Heart right ventricle (tissue), 16 donors: Measurements from ENCODE around the gene EPHA5. TPM values are rescaled to one million over a fixed set of nuclear protein-coding genes. Genes with fewer than 3 reads are reported as not detected.

Source experiments
- ATAC-seq, 8 donors: fragments of 200-7000 bp; cut with Tn5 transposase; one replicate each; pipeline ENCODE4 v1.9.1; 2020; ENCODE audit warnings: mild to moderate bottlenecking in 8 of 8, moderate library complexity in 8 of 8, moderate number of reproducible peaks in 1 of 8
- DNase-seq, 2 donors: peaks; one replicate each; pipeline ENCODE4 v3.0.0-alpha.2; 2020
- H3K27ac ChIP-seq, 10 donors: fragments of 200-600 bp; sonication (generic) in 2 of 10; one replicate each; pipeline versions ENCODE4 v1.5.0 to v1.8.0; 2020 to 2022; ENCODE audit warnings: mild to moderate bottlenecking in 3 of 10
- H3K27me3 ChIP-seq, 7 donors: fragments of 200-600 bp; one replicate each; pipeline ENCODE4 v1.8.0; 2021 to 2022; ENCODE audit warnings: mild to moderate bottlenecking in 2 of 7
- H3K36me3 ChIP-seq, 9 donors: fragments of 200-600 bp; sonication (generic) in 1 of 9; one replicate each; pipeline versions ENCODE4 v1.5.0 to v1.8.0; 2020 to 2022; ENCODE audit warnings: mild to moderate bottlenecking in 2 of 9
- H3K4me1 ChIP-seq, 9 donors: fragments of 200-600 bp; sonication (generic) in 1 of 9; one replicate each; pipeline versions ENCODE4 v1.5.0 to v1.8.0; 2020 to 2022; ENCODE audit warnings: mild to moderate bottlenecking in 4 of 9
- H3K4me3 ChIP-seq, 10 donors: fragments of 200-600 bp; sonication (generic) in 2 of 10; one replicate each; pipeline versions ENCODE4 v1.5.0 to v1.8.0; 2020 to 2022; ENCODE audit warnings: mild to moderate bottlenecking in 7 of 10, moderate library complexity in 2 of 10
- H3K9me3 ChIP-seq, 11 donors: fragments of 200-600 bp in 10 of 11; sonication (generic) in 2 of 11; one replicate each; pipeline versions ENCODE4 v1.5.0 to v1.8.0; 2013 to 2022; ENCODE audit warnings: mild to moderate bottlenecking in 2 of 11, control low read depth in 1 of 11, moderate library complexity in 1 of 11
- CTCF ChIP-seq, 9 donors: fragments of 200-600 bp; sonication (generic) in 2 of 9; IDR thresholded peaks; one replicate each; pipeline versions ENCODE4 v1.5.0 to v1.8.0; 2021 to 2022; ENCODE audit warnings: antibody characterized with exemption in 9 of 9, mild to moderate bottlenecking in 5 of 9, moderate library complexity in 1 of 9
- WGBS, 2 donors: extraction: QIAGEN DNeasy Blood & Tissue Kit; methylation state at CpG; one replicate each; pipeline ENCODE4 v1.1.7; 2013; ENCODE audit warnings: inconsistent platforms in 1 of 2; 5-methylcytosine and 5-hydroxymethylcytosine counted together
- intact Hi-C, 10 donors: fragments of 100-400 bp; cut with DNase I; formaldehyde crosslinking; loops; one replicate each; pipeline versions ENCODE4 v1.11.1 to v1.14.2; 2022
- polyA plus RNA-seq, 2 donors: library from polyadenylated mRNA; stranded (reverse); fragments of 200-250 nt; gene quantifications; one replicate each; pipeline ENCODE4 v1.2.3, GENCODE V29; 2013
- total RNA-seq, 10 donors: library from RNA; stranded (reverse); fragmentation: NEBNext Ultra II Directional in 3 of 10; extraction: Animal tissue kit (Norgen Biotek cat#: 25700) in 3 of 10; gene quantifications; one replicate each; pipeline versions ENCODE4 v1.2.1 to v1.2.4, GENCODE V29; 2021 to 2023
- donor health status: Arrhythmogenic right ventricular cardiomyopathy.
- donor health status: ischemic (EF 13 %, LVEDD 7.1; RV severe dilation, severe dysfunction).
- donor health status: healthy with polysubstance abuse.
- donor health status: DM: no; HTN: yes; CAD: no.
- donor health status: DM: no; HTN: no; CAD: no.
- donor health status: ischemic (EF 25% LVEDD 6.9; RV normal size, moderate dysfunction).
- donor health status: ischemic (EF 25% LVEDD 5.7; RV mildly dilated, moderate dysfunction).
- donor health status: healthy.
- donor health status: DM: yes; HTN: yes; CAD: no.
- donor health status: Ischemic cardiomyopathy.
- donor health status: ischemic (EF 35%, LVEDD 5.7; RV mildly dilated, moderate dysfunction).
- donor health status: nonischemic (EF 11% LVEDD 7.7; RV severe dilation, severe dysfunction).
- donor health status: DM: yes; HTN: yes; CAD: no.
- donor health status: PGD.
- donor health status: ischemic (EF 29% LVEDD 5.4; RV normal size, mild dysfunction).
- donor health status: nonischemic (EF 23%, LVEDD 6.1; RV moderate dilation, normal function).

Gene EPHA5
- total and polyA plus RNA-seq, 12 donors = under 0.01 to 0.37 (median 0.08) TPM; not detected in 1

- 55 to 65% methylated on average over 3 of the region's 3 CpGs for WGBS, 2 donors
Measured at GRCh38 chr4:65287071-65287470, 383.2 kb downstream of the EPHA5 start.

More at GRCh38 chr4:65287071-65287470, 383.2 kb downstream of the EPHA5 start:
- no peak overlapping the region for H3K4me3 ChIP-seq
- intact Hi-C loops = no loop called here
- no peak for DNase-seq
- ATAC-seq = no peak
- no peaks in the 10 kb centered on the region for H3K4me1 ChIP-seq
- H3K36me3 ChIP-seq = no peaks in the 10 kb centered on the region
- H3K9me3 ChIP-seq = peaks cover 0 to 34% (median 11%) of the 10 kb centered on the region in 11 donors
- no peak overlapping the region for H3K27ac ChIP-seq
- no peak for TF ChIP-seq CTCF (IDR thresholded peaks at IDR 0.05)
- no peaks in the 10 kb centered on the region for H3K27me3 ChIP-seq
